H1 (cell line): Measurements from ENCODE around the gene PCDHGB3. TPM values are rescaled to one million over a fixed set of nuclear protein-coding genes. Genes with fewer than 3 reads are reported as not detected.

Source experiments
- CHD7 ChIP-seq: fragments of 300-600 bp; sonication (generic); IDR thresholded peaks from 2 replicates; pipeline ENCODE4 v1.7.1; 2012; ENCODE audit warnings: low read length, moderate library complexity, mild to moderate bottlenecking, inconsistent platforms; ENCODE audit not compliant: insufficient replicate concordance
- CTCF ChIP-seq, 3 experiments: IDR thresholded peaks; 1 replicate in 2 of 3; 2 replicates in 1 of 3; pipeline versions ENCODE4 v1.5.1 to v1.6.1; 2011; ENCODE audit warnings: low read length in 3 of 3, mild to moderate bottlenecking in 3 of 3, inconsistent platforms in 2 of 3, low read depth in 1 of 3, moderate library complexity in 1 of 3; ENCODE audit not compliant: insufficient read depth in 1 of 3; ENCODE audit errors: control extremely low read depth in 1 of 3
- polyA plus RNA-seq, 7 experiments: library from polyadenylated mRNA; depleted of rRNA in 3 of 7; stranded (reverse) in 5 of 7; unstranded in 2 of 7; fragments of >200 nt in 5 of 7; fragments of 200-250 nt in 2 of 7; gene quantifications; 1 replicate in 5 of 7; 2 replicates in 1 of 7; 4 replicates in 1 of 7; pipeline versions ENCODE4 v1.2.1 to v1.2.3, GENCODE V29; 2011 to 2013; ENCODE audit warnings: missing spikeins in 2 of 7, mixed read lengths in 2 of 7
- total RNA-seq: library from RNA; stranded (reverse); fragmentation: NEBNext Ultra II Directional; extraction: Animal tissue kit (Norgen Biotek cat#: 25700); gene quantifications from 2 replicates; pipeline ENCODE4 v1.2.1, GENCODE V29; 2021

Gene PCDHGB3
- total and polyA plus RNA-seq, 2 of the 8 experiments (the other 6 are each of a cell fraction or from before 2014, with no cell fraction given) = 1.6 to 1.9 TPM

- TF ChIP-seq CHD7 = no peak
- peak in 2 of 3 experiments; percentile 11 to 14; a peak in 2 of 4 replicates for TF ChIP-seq CTCF (IDR thresholded peaks at IDR 0.05; ENCODE audit: control extremely low read depth in 1 of 3, insufficient read depth in 1 of 3, low read depth in 1 of 3, low read length in 3 of 3)
Measured at GRCh38 chr5:141345327-141345726, 24.7 kb upstream of the PCDHGB3 start (continued).
